Liver (tissue), 9 donors: ENCODE data around the gene THEM5. TPM values are rescaled to one million over a fixed set of nuclear protein-coding genes. Genes with fewer than 3 reads are reported as not detected.

ENCODE experiments used
- DNase-seq: peaks from one replicate; pipeline ENCODE4 v3.0.0-alpha.2; 2017; ENCODE audit warnings: low spot score
- H3K27ac ChIP-seq, 2 donors: one replicate each; pipeline ENCODE4 v1.7.0; 2013; ENCODE audit warnings: inconsistent platforms in 2 of 2, low read length in 2 of 2, control low read depth in 1 of 2, low read depth in 1 of 2, mild to moderate bottlenecking in 1 of 2
- H3K27me3 ChIP-seq, 4 donors: one replicate each; pipeline versions ENCODE4 v1.6.1 to v1.7.0; 2013; ENCODE audit warnings: low read length in 3 of 4, inconsistent platforms in 1 of 4, mild to moderate bottlenecking in 1 of 4, moderate library complexity in 1 of 4; ENCODE audit not compliant: control insufficient read depth in 4 of 4, insufficient read depth in 4 of 4
- H3K36me3 ChIP-seq, 4 donors: one replicate each; pipeline versions ENCODE4 v1.6.1 to v1.7.0; 2013; ENCODE audit warnings: low read length in 3 of 4, mild to moderate bottlenecking in 3 of 4, low read depth in 1 of 4, moderate library complexity in 1 of 4; ENCODE audit not compliant: control insufficient read depth in 4 of 4, insufficient read depth in 3 of 4
- H3K4me1 ChIP-seq, 4 donors: one replicate each; pipeline versions ENCODE4 v1.6.1 to v1.7.0; 2013; ENCODE audit warnings: low read length in 3 of 4, mild to moderate bottlenecking in 3 of 4, moderate library complexity in 1 of 4; ENCODE audit not compliant: control insufficient read depth in 4 of 4, insufficient read depth in 4 of 4
- H3K4me3 ChIP-seq, 3 donors: one replicate each; pipeline versions ENCODE4 v1.6.1 to v1.7.0; 2013; ENCODE audit warnings: low read length in 3 of 3, control low read depth in 1 of 3, low read depth in 1 of 3, mild to moderate bottlenecking in 1 of 3
- H3K9ac ChIP-seq, 2 donors: one replicate each; pipeline ENCODE4 v1.7.0; 2013; ENCODE audit warnings: low read length in 2 of 2, mild to moderate bottlenecking in 2 of 2, moderate library complexity in 2 of 2, control low read depth in 1 of 2, low read depth in 1 of 2
- H3K9me3 ChIP-seq, 4 donors: one replicate each; pipeline versions ENCODE4 v1.6.1 to v1.7.0; 2013; ENCODE audit warnings: low read length in 3 of 4; ENCODE audit not compliant: control insufficient read depth in 4 of 4
- ATF3 ChIP-seq: IDR thresholded peaks from 2 replicates; pipeline ENCODE4 v1.6.1; 2016; ENCODE audit warnings: antibody characterized with exemption
- CTCF ChIP-seq: fragments of 150-350 bp; IDR thresholded peaks from 2 replicates; pipeline ENCODE4 v1.5.1; 2017; ENCODE audit warnings: improper control_type of control experiment, low read depth, low read length; ENCODE audit not compliant: missing input control
- EGR1 ChIP-seq, 2 donors: IDR thresholded peaks; 2 replicates each; pipeline ENCODE4 v1.6.1; 2016 to 2018; ENCODE audit warnings: antibody characterized with exemption in 2 of 2, low read depth in 2 of 2
- FOXA1 ChIP-seq: IDR thresholded peaks from 2 replicates; pipeline ENCODE4 v1.6.1; 2016; ENCODE audit warnings: antibody characterized with exemption
- FOXA2 ChIP-seq: IDR thresholded peaks from 2 replicates; pipeline ENCODE4 v1.6.1; 2016; ENCODE audit warnings: antibody characterized with exemption
- GABPA ChIP-seq, 2 donors: IDR thresholded peaks in 1 of 2; conservative IDR thresholded peaks in 1 of 2; 2 replicates each; pipeline ENCODE4 v1.6.1; 2016; ENCODE audit warnings: antibody characterized with exemption in 2 of 2, mild to moderate bottlenecking in 1 of 2, moderate library complexity in 1 of 2
- HNF4A ChIP-seq, 2 donors: conservative IDR thresholded peaks; 2 replicates each; pipeline ENCODE4 v1.6.1; 2016; ENCODE audit warnings: antibody characterized with exemption in 2 of 2, mild to moderate bottlenecking in 2 of 2
- HNF4G ChIP-seq: IDR thresholded peaks from 2 replicates; pipeline ENCODE4 v1.6.1; 2016; ENCODE audit warnings: antibody characterized with exemption
- JUND ChIP-seq, 2 donors: IDR thresholded peaks; 2 replicates each; pipeline ENCODE4 v1.6.1; 2016; ENCODE audit warnings: antibody characterized with exemption in 2 of 2
- MAX ChIP-seq: IDR thresholded peaks from 2 replicates; pipeline ENCODE4 v1.6.1; 2016; ENCODE audit warnings: antibody characterized with exemption
- NR2F2 ChIP-seq: IDR thresholded peaks from 2 replicates; pipeline ENCODE4 v1.6.1; 2016; ENCODE audit warnings: antibody characterized with exemption
- RAD21 ChIP-seq, 2 donors: IDR thresholded peaks; 2 replicates each; pipeline ENCODE4 v1.6.1; 2016; ENCODE audit warnings: antibody characterized with exemption in 2 of 2, mild to moderate bottlenecking in 2 of 2
- REST ChIP-seq: IDR thresholded peaks from 2 replicates; pipeline ENCODE4 v1.6.1; 2016; ENCODE audit warnings: antibody characterized with exemption, mild to moderate bottlenecking
- RXRA ChIP-seq, 2 donors: IDR thresholded peaks; 2 replicates each; pipeline ENCODE4 v1.6.1; 2017 to 2018; ENCODE audit warnings: antibody characterized with exemption in 2 of 2, mild to moderate bottlenecking in 1 of 2
- SP1 ChIP-seq: IDR thresholded peaks from 2 replicates; pipeline ENCODE4 v1.6.1; 2018; ENCODE audit warnings: antibody characterized with exemption, mild to moderate bottlenecking
- TAF1 ChIP-seq: conservative IDR thresholded peaks from 2 replicates; pipeline ENCODE4 v1.6.1; 2016; ENCODE audit warnings: antibody characterized with exemption, mild to moderate bottlenecking
- YY1 ChIP-seq: IDR thresholded peaks from 2 replicates; pipeline ENCODE4 v1.6.1; 2016; ENCODE audit warnings: antibody characterized with exemption, mild to moderate bottlenecking
- ZBTB33 ChIP-seq: IDR thresholded peaks from 2 replicates; pipeline ENCODE4 v1.6.1; 2016; ENCODE audit warnings: antibody characterized with exemption
- WGBS: extraction: QIAGEN DNeasy Blood & Tissue Kit; methylation state at CpG from one replicate; pipeline ENCODE4 v1.1.7; 2013; 5-methylcytosine and 5-hydroxymethylcytosine counted together
- polyA plus RNA-seq, 2 donors: library from polyadenylated mRNA; stranded (reverse) in 1 of 2; unstranded in 1 of 2; fragments of 200-250 nt in 1 of 2; fragments of >200 nt in 1 of 2; fragmentation: Nextera tagmentation in 1 of 2; extraction: Ambion mirVana in 1 of 2; gene quantifications; one replicate each; pipeline versions ENCODE4 v1.2.1 to v1.2.3, GENCODE V29; 2013 to 2015
- total RNA-seq, 2 donors: library from RNA; depleted of rRNA; stranded (reverse); fragments of >200 nt; gene quantifications; one replicate each; pipeline ENCODE4 v1.2.3, GENCODE V29; 2014
- donor health status: healthy.
- donor health status: healthy.
- donor health status: healthy.
- donor health status: healthy.
- donor health status: healthy.

The THEM5 gene
- total RNA-seq (under 1 TPM in 1 of 2 donors, not detected in 1; 0.09 TPM), polyA plus RNA-seq (not detected)

- Histone ChIP-seq H3K27me3 (no peaks in the 10 kb centered on the region), H3K36me3 (no peaks in the 10 kb centered on the region), H3K27ac (no peak within 1 kb of the TSS), H3K9me3 (no peaks in the 10 kb centered on the region), H3K9ac (no peak within 1 kb of the TSS), H3K4me3 (no peak within 1 kb of the TSS), H3K4me1 (peaks cover 0 to 4% (median 0%) of the 10 kb centered on the region in 4 donors)
- 93% methylated on average over 5 of the region's 5 CpGs for WGBS
- TF ChIP-seq REST (no peak), NR2F2 (no peak), FOXA1 (no peak), ATF3 (no peak), HNF4A (conservative IDR thresholded peaks at IDR 0.05) (no peak), JUND (IDR thresholded peaks at IDR 0.05) (no peak), FOXA2 (no peak), ZBTB33 (no peak), SP1 (no peak), RXRA (IDR thresholded peaks at IDR 0.05) (no peak), YY1 (no peak), MAX (no peak), EGR1 (IDR thresholded peaks at IDR 0.05; ENCODE audit: low read depth in 2 of 2) (no peak), HNF4G (no peak), TAF1 (no peak)
- no peak for DNase-seq
Observed at GRCh38 chr1:151853411-151853943, at the start of gene THEM5. TSS of gene THEM5 (minus strand) at chr1:151853712. CDS start at chr1:151853565, 147 bp downstream.

GRCh38 chr1:151902858-151903257 lies 49.3 kb upstream of the THEM5 start:
- Histone ChIP-seq H3K9me3 (peaks cover 0 to 4% (median 0%) of the 10 kb centered on the region in 4 donors), H3K9ac (no peak overlapping the region), H3K27me3 (no peaks in the 10 kb centered on the region), H3K36me3 (no peaks in the 10 kb centered on the region), H3K4me3 (no peak overlapping the region), H3K4me1 (peaks cover 0 to 1% (median 0%) of the 10 kb centered on the region in 4 donors), H3K27ac (no peak overlapping the region)
- 64% methylated on average over 2 of the region's 2 CpGs for WGBS
- DNase-seq = no peak
- TF ChIP-seq REST (no peak), NR2F2 (no peak), HNF4G (no peak), YY1 (no peak), CTCF (no peak), SP1 (no peak), GABPA (IDR thresholded peaks at IDR 0.05 in 1 of 2, conservative IDR thresholded peaks at IDR 0.05 in 1 of 2) (no peak), RAD21 (IDR thresholded peaks at IDR 0.05) (no peak), MAX (no peak), JUND (IDR thresholded peaks at IDR 0.05) (no peak), FOXA2 (no peak), FOXA1 (no peak), HNF4A (conservative IDR thresholded peaks at IDR 0.05) (no peak), ATF3 (no peak), EGR1 (IDR thresholded peaks at IDR 0.05; ENCODE audit: low read depth in 2 of 2) (no peak), TAF1 (no peak), RXRA (IDR thresholded peaks at IDR 0.05) (no peak)
